Activated CD8-positive, alpha-beta memory T cell treated with anti-CD3 and anti-CD28 coated beads for 24 hours (primary cell): Measurements from ENCODE around the gene BAIAP2.
"Not testable (repeated sequence)": the region's sequence is repeated elsewhere in the genome, so short reads cannot be mapped to it uniquely, and the experiment has no call there.

Experiments used
- DNase-seq: peaks from one replicate; pipeline ENCODE4 v3.0.0-alpha.2; 2020

The BAIAP2 gene

DNA sequence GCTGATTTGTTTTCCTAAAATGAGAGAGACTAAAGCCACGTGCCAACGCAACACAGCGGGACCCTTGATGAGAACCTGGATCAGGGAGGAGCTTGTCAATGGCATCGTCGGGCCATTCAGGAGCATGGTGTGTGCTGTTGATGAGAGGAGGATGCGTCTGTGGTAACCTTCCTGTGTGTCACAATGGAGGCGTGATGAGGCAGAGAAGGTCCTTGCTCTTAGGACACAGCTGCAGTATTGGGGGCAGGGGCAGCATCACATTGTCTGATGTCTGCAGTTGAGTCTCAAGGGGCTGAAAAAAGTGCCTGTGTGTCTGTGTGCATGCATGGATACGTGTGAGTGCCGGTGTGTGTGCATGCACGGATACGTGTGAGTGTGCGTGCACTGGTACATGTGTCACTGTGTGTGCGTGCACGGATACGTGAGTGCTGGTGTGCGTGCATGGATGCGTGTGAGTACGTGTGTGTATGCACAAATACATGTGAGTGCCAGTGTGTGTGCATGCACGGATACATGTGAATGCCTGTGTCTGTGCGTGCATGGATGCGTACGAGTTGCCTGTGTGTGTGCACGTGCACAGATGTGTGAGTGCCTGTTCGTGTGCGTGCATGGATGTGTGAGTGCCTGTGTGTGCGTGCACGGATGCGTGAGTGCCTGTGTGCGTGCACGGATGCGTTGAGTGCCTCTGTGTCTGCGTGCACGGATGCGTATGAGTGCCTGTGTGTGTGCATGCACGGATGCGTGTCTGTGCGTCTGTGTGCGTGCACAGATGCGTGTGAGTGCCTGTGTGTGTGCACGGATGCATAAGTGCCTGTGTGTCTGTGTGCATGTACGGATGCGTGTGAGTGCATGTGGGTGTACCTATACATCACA, 39.3 kb downstream of the BAIAP2 start:
- DNase-seq, result no peak

- no peak for DNase-seq
These were observed 39.9 kb downstream of the BAIAP2 start for GRCh38 chr17:81074875-81075274.

DNA sequence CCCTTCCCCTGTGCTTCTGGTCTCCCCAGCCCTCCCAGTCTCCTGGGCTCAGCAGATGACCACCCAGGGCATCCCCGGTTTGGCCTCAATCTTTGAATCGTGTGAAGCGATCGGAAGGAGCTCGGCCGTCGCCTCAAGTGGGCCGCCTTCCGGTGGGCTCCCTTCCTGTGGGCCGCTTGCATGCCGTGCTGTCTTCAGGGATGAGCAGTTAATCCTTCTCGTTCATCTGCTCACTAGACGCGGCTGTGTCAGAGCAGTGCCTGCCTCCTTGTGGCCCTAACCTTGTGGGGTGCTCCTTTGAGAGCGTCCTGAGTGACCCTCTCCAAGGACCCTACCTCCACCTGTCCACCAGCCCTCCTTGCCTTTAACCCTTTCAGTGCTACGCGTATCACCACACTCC, 40.4 kb downstream of the BAIAP2 start:
- no peak for DNase-seq

DNA sequence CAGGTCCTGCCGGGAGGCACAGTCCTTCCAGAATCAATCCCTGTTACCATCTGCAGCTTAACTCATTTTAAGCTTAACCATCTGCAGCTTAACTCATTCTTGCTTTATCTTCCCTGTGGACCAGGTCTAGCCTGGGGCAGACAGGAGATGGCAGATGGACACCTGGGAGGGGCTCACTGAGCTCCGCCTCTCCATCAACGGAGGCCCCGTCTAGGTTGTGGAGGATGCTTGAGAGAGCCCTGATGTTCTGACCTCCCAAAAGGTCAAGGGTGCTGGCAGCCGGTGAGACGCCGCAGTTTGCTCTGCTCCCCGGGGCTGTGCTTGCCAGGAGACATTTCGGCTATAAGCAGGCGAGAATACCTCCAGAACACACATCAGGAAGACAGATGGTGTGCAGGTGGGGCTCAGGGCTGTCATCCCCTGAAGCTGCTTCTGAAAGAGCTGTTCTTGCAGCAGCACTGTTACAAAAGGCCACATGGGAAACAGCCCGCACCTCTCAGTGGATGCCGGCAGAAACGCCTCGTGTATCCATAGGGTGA, 41.3 kb downstream of the BAIAP2 start:
- no peak for DNase-seq

- DNase-seq, result not testable (repeated sequence)
These were observed 43.3 kb downstream of the BAIAP2 start for GRCh38 chr17:81078026-81078913.

GRCh38 chr17:81080019-81080418, 45.1 kb downstream of the BAIAP2 start:
- no peak for DNase-seq

DNA sequence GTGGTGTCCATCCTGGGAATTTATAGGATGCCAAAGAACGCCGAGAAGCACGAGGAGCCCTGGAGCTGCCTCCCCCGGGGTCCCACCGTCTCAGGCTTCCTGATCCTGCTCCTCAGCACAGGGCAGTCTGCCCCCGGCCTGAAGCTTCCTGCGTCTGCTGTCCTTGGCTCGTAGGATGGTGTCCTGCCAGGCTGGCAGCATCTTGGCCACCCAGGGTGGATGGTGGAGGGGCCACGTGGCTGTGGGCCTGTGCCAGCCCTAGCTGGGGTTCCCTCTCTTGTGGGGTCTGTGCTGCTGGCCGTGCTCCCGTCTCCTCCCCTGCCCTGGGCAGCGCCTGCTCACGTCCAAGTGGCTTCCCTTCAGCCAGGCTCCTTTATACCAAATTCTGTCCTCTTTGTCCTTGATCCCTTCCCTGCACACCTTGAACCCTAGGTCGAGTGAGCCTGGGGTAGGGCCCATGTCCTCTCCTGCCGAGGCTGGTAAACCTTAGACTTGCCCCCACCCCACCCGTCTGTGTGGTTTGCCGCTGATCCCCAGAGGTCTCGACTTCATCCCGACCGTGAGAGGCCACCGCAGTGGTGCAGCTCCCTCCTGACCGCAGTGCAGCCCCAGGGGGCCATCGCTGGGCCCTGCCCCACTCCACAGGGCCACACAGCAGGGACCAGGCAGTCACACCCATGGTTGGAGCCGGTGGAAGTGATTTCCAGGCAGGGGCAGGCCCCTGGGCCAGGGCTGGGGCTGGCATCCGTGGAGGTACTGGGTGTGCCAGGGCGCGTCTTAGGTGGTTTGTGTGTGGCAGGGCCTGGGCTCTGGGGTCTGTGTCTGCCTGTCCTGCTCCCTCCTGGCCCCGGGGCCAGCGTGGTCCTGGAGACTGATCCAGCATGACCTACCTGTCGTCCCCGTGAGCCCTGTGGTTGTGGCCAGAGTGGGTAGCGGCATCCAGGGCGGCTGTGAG, 46.5 kb downstream of the BAIAP2 start:
- DNase-seq, result no peak

- DNase-seq, result no peak
These were observed 47.5 kb downstream of the BAIAP2 start for GRCh38 chr17:81082177-81083073.

GRCh38 chr17:81083125-81083765, 48.3 kb downstream of the BAIAP2 start:
- DNase-seq, result no peak

GRCh38 chr17:81084680-81085419, 49.9 kb downstream of the BAIAP2 start:
- no peak for DNase-seq

- DNase-seq, result no peak
These were observed 50.5 kb downstream of the BAIAP2 start for GRCh38 chr17:81085420-81085911.

GRCh38 chr17:81086789-81087551, 52.0 kb downstream of the BAIAP2 start:
- DNase-seq, result no peak

- peak; percentile 67 for DNase-seq
These were observed 55.6 kb downstream of the BAIAP2 start for GRCh38 chr17:81090361-81091136.

DNA sequence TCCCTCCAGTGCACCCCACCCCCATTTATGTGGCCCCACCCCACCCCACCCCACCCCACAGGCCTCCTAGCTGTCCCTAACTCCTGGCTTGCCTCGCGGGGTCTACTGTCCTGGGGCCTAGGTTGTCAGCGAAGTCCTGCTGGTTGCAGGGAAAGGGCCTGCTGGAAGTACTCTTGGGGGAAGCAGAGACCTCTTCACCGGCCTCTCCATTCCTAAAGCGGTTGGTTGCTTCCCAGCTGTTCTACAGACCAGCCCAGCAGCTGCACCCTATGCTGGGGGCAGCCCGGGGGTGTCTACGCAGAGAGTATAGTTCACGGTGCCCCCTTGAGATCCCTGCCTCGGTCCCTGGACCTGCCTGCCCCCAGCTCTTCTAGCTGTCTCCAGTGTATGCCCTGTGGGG, 56.2 kb downstream of the BAIAP2 start:
- no peak for DNase-seq

DNA sequence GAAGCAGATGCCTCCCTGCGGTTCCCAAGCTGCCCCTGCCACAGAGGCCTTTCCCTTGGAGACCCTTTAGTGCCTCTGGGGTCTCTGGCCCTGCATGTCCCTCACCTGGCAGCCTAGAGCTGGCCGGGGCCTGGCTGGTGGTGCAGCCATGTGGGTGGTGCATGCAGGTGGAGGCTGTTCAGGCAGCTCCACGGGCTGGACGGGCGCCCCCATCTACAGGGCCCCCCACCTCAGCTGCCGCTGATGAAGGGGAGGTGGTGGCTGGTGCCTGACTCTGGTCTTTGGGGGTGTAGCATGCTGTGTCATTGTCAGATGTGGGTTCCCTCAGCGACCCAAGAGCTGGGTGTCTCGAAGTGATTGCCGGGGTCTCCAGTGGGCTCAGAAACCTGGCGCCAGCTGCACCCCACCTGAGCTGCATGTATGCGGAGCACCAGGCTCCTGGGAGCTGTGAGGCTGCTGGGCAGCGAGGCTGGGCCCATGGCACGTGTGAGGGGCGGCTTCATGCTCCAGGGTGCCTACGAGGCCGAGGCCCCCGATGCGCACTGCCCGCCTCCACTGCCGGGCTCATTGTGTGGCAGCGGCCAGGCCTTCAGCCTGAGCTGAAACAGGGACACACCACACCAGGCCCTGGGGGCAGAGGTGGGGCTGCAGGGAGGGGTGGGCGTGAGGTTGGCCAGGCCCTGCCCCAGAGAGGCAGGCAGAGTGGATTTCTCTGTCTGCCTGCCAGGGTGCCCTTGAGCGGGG, 57.0 kb downstream of the BAIAP2 start:
- DNase-seq, result no peak

DNA sequence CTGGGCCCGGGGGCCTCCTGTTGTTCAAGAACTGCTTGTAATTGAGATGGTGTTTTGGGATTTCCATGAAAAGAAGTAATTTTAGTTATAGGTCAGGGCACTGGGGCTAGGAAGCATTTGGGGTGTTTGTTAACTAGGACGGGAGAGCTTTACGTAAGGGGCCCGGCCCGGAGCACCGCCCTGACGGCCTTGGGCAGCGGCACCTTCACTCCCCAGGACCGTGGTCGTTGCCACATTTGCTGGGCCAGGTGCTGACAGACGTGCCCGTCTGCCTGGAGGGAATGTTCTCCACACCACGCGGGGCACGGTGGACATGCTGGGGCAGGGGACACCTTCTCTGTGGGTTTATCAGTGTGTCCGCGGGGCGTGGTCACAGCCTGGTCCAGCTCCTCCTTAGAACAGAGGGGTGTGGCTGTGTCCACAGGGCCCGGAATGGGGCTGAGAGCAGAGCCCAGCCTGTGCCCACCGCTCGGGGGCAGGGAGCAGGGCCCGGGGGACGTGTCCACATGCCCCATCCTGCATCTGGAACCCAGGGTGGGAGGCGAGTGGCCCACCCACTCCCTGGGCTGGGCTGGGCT, 57.7 kb downstream of the BAIAP2 start:
- DNase-seq, result no peak
